Measurements from ENCODE around the gene TDP2. TPM values are rescaled to one million over a fixed set of nuclear protein-coding genes. Genes with fewer than 3 reads are reported as not detected.
A peak's percentile ranks its signal among the peaks of the same experiment; 100 is the strongest.
"Not testable (repeated sequence)": the region's sequence is repeated elsewhere in the genome, so short reads cannot be mapped to it uniquely, and the experiment has no call there.

The TDP2 gene
- polyA plus RNA-seq, 1 experiment, result 46.6 TPM

GRCh38 chr6:24704468-24704867 is 37.8 kb upstream of the TDP2 start:
- Histone ChIP-seq H3K9me3 (ENCODE audit: control insufficient read depth, insufficient read depth, low read length) (no peaks in the 10 kb centered on the region), H3K27me3 (ENCODE audit: control insufficient read depth, insufficient read depth, low read length) (no peaks in the 10 kb centered on the region), H3K4me3 (ENCODE audit: low read depth, low read length) (no peak overlapping the region), H3K27ac (ENCODE audit: low read depth, low read length) (no peak overlapping the region)
- POLR2A ChIA-PET, result no interaction called here
- DNase-seq (ENCODE audit: low read depth, low spot score), result no peak
- CTCF ChIA-PET, result interaction anchor here (0.7 to 4.9 kb wide), 8 partner anchors 8 to 485 kb away, joined by 3 to 31 read pairs (median 4); no protein-coding TSS in a partner anchor
- no peak for TF ChIP-seq CTCF (IDR thresholded peaks at IDR 0.05; ENCODE audit: low read depth, low read length)

- CTCF ChIA-PET, result interaction anchor here (2.6 to 4.9 kb wide), 2 partner anchors 119 to 122 kb away, joined by 7 to 31 read pairs; no protein-coding TSS in a partner anchor
- DNase-seq (ENCODE audit: low read depth, low spot score), result no peak
- POLR2A ChIA-PET, result no interaction called here
- Histone ChIP-seq H3K27me3 (ENCODE audit: control insufficient read depth, insufficient read depth, low read length) (no peaks in the 10 kb centered on the region), H3K4me3 (ENCODE audit: low read depth, low read length) (no peak overlapping the region), H3K27ac (ENCODE audit: low read depth, low read length) (no peak overlapping the region), H3K9me3 (ENCODE audit: control insufficient read depth, insufficient read depth, low read length) (no peaks in the 10 kb centered on the region)
- no peak for TF ChIP-seq CTCF (IDR thresholded peaks at IDR 0.05; ENCODE audit: low read depth, low read length)
Observed at GRCh38 chr6:24702720-24703282, 36.1 kb upstream of the TDP2 start.

- TF ChIP-seq CTCF (IDR thresholded peaks at IDR 0.05; ENCODE audit: low read depth, low read length), result no peak
- DNase-seq (ENCODE audit: low read depth, low spot score), result no peak
- H3K9me3 ChIP-seq (ENCODE audit: control insufficient read depth, insufficient read depth, low read length), result no peaks in the 10 kb centered on the region
- H3K27ac ChIP-seq (ENCODE audit: low read depth, low read length), result no peak overlapping the region
- ChIA-PET POLR2A (interaction anchor here (0.6 to 0.7 kb wide), 2 partner anchors 27 to 134 kb away, joined by 4 to 5 read pairs; no protein-coding TSS in a partner anchor), CTCF (interaction anchor here (0.6 to 4.9 kb wide), 5 partner anchors 96 to 371 kb away, joined by 3 to 31 read pairs (median 3); no protein-coding TSS in a partner anchor)
- no peak overlapping the region for H3K4me3 ChIP-seq (ENCODE audit: low read depth, low read length)
- H3K27me3 ChIP-seq (ENCODE audit: control insufficient read depth, insufficient read depth, low read length), result no peaks in the 10 kb centered on the region
Observed at GRCh38 chr6:24699521-24700359, 33.0 kb upstream of the TDP2 start.

GRCh38 chr6:24696097-24696496 is 29.4 kb upstream of the TDP2 start:
- TF ChIP-seq CTCF (IDR thresholded peaks at IDR 0.05; ENCODE audit: low read depth, low read length), result no peak
- no peak for DNase-seq (ENCODE audit: low read depth, low spot score)
- H3K4me3 ChIP-seq (ENCODE audit: low read depth, low read length), result no peak overlapping the region
- H3K27me3 ChIP-seq (ENCODE audit: control insufficient read depth, insufficient read depth, low read length), result no peaks in the 10 kb centered on the region
- ChIA-PET CTCF (interaction anchor here (0.9 to 8.0 kb wide), 3 partner anchors 8 to 114 kb away, joined by 3 to 127 read pairs (median 3); no protein-coding TSS in a partner anchor), POLR2A (no interaction called here)
- no peak overlapping the region for H3K27ac ChIP-seq (ENCODE audit: low read depth, low read length)
- no peaks in the 10 kb centered on the region for H3K9me3 ChIP-seq (ENCODE audit: control insufficient read depth, insufficient read depth, low read length)

- H3K27me3 ChIP-seq (ENCODE audit: control insufficient read depth, insufficient read depth, low read length); POLR2A ChIA-PET; DNase-seq (ENCODE audit: low read depth, low spot score); H3K4me3 ChIP-seq (ENCODE audit: low read depth, low read length); H3K9me3 ChIP-seq (ENCODE audit: control insufficient read depth, insufficient read depth, low read length); H3K27ac ChIP-seq (ENCODE audit: low read depth, low read length): not testable (repeated sequence)
- peak; percentile 43 for TF ChIP-seq CTCF (IDR thresholded peaks at IDR 0.05; ENCODE audit: low read depth, low read length)
- CTCF ChIA-PET, result interaction anchor here (0.9 to 8.0 kb wide), 3 partner anchors 8 to 113 kb away, joined by 3 to 127 read pairs (median 3); no protein-coding TSS in a partner anchor
Observed at GRCh38 chr6:24695635-24696034, 28.9 kb upstream of the TDP2 start.
